ENCODE results near the gene HPSE2.

DNA sequence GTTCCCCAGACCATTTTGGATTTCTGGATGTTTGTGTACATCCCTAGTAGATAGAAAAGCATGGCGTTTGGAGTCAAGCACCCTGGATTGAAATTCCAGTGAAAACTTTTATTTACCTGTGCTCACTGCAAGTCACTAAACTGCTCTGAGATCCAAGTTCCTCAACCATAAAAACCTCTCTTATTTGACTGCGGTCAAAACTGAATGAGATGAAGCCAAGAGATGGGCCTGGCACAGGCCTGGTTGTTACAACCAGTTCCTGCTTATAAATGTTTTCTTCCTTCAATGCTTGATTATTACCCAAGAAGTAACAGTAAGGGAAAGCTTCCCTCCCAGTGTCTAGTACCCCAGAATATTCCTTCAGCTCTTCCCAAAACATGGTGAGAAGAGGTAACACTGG, 718.0 kb downstream of the HPSE2 start:
- TF ChIP-seq GATA2 (IDR thresholded peaks at IDR 0.05; ENCODE audit: low read depth, low read length) (no peak), GATA3 (IDR thresholded peaks at IDR 0.05; ENCODE audit: low read depth, low read length) (no peak)

Data from SH-SY5Y (cell line).